Astrocyte (in vitro differentiated cells and primary cell): ENCODE measurements around the gene IQCE. TPM values are rescaled to one million over a fixed set of nuclear protein-coding genes. Genes with fewer than 3 reads are reported as not detected.

Experiments used
- DNase-seq: peaks from one replicate; pipeline ENCODE4 v3.0.0-alpha.2; 2010; ENCODE audit warnings: low read depth
- FAIRE-seq: peaks from 2 replicates; lab custom pipeline; 2011; peaks lifted over from hg19 to GRCh38; lab: Jason Lieb, UNC
- H2AFZ ChIP-seq: 2 replicates; pipeline ENCODE4 v1.6.0; 2012; ENCODE audit warnings: low read depth, low read length, inconsistent platforms
- H3K27ac ChIP-seq: 2 replicates; pipeline ENCODE4 v1.5.1; 2011; ENCODE audit warnings: low read depth, low read length, inconsistent platforms
- H3K27me3 ChIP-seq: 2 replicates; pipeline ENCODE4 v1.6.0; 2011; ENCODE audit warnings: low read length, inconsistent platforms; ENCODE audit not compliant: insufficient read depth
- H3K36me3 ChIP-seq: 2 replicates; pipeline ENCODE4 v1.5.1; 2011; ENCODE audit warnings: low read length, inconsistent platforms; ENCODE audit not compliant: insufficient read depth
- H3K4me1 ChIP-seq: 2 replicates; pipeline ENCODE4 v1.5.1; 2011; ENCODE audit warnings: low read length, inconsistent platforms; ENCODE audit not compliant: insufficient read depth
- H3K4me2 ChIP-seq: 2 replicates; pipeline ENCODE4 v1.6.0; 2012; ENCODE audit warnings: low read length, inconsistent platforms
- H3K4me3 ChIP-seq: 2 replicates; pipeline ENCODE4 v1.5.1; 2011; ENCODE audit warnings: low read depth, mild to moderate bottlenecking, low read length, inconsistent platforms; ENCODE audit not compliant: insufficient read depth
- H3K79me2 ChIP-seq: 2 replicates; pipeline ENCODE4 v1.6.0; 2012; ENCODE audit warnings: mild to moderate bottlenecking, low read length, inconsistent platforms; ENCODE audit not compliant: insufficient read depth
- H3K9ac ChIP-seq: 2 replicates; pipeline ENCODE4 v1.6.0; 2012; ENCODE audit warnings: mild to moderate bottlenecking, low read length, inconsistent platforms
- H3K9me3 ChIP-seq: 2 replicates; pipeline ENCODE4 v1.5.1; 2012; ENCODE audit warnings: low read depth, mild to moderate bottlenecking, low read length, inconsistent platforms; ENCODE audit not compliant: insufficient read depth
- H4K20me1 ChIP-seq: 2 replicates; pipeline ENCODE4 v1.6.0; 2012; ENCODE audit warnings: low read length, inconsistent platforms; ENCODE audit not compliant: insufficient read depth
- H3K27ac Mint-ChIP-seq: one replicate; pipeline ENCODE4 v1.8.0; 2021; ENCODE audit warnings: mild to moderate bottlenecking, mixed read lengths; ENCODE audit not compliant: unreplicated experiment
- H3K27me3 Mint-ChIP-seq: one replicate; pipeline ENCODE4 v1.8.0; 2021; ENCODE audit warnings: low read depth, mixed read lengths; ENCODE audit not compliant: unreplicated experiment
- H3K36me3 Mint-ChIP-seq: one replicate; pipeline ENCODE4 v1.8.0; 2021; ENCODE audit warnings: low read depth, mixed read lengths; ENCODE audit not compliant: unreplicated experiment
- H3K4me1 Mint-ChIP-seq: one replicate; pipeline ENCODE4 v1.8.0; 2021; ENCODE audit warnings: low read depth, mixed read lengths; ENCODE audit not compliant: unreplicated experiment
- H3K4me3 Mint-ChIP-seq: one replicate; pipeline ENCODE4 v1.8.0; 2021; ENCODE audit warnings: mild to moderate bottlenecking, moderate library complexity, mixed read lengths; ENCODE audit not compliant: unreplicated experiment
- H3K9me3 Mint-ChIP-seq: one replicate; pipeline ENCODE4 v1.8.0; 2021; ENCODE audit warnings: mild to moderate bottlenecking, mixed read lengths; ENCODE audit not compliant: unreplicated experiment
- EZH2 ChIP-seq: IDR thresholded peaks from 2 replicates; pipeline ENCODE4 v1.6.1; 2012; ENCODE audit warnings: mild to moderate bottlenecking, low read length, inconsistent platforms; ENCODE audit not compliant: insufficient read depth
- total RNA-seq: library from RNA; stranded (reverse); gene quantifications from 2 replicates; pipeline ENCODE4 v1.2.1, GENCODE V29; 2021
- TF ChIP-seq, protein P1 (sequence below): IDR thresholded peaks from 2 replicates; pipeline ENCODE4 v1.5.1; 2011; ENCODE audit warnings: low read depth, mild to moderate bottlenecking, inconsistent platforms, low read length, moderate library complexity; ENCODE audit not compliant: insufficient read depth

IQCE gene
- total RNA-seq, 1 donor from 2014 or later = 13.1 TPM

DNA sequence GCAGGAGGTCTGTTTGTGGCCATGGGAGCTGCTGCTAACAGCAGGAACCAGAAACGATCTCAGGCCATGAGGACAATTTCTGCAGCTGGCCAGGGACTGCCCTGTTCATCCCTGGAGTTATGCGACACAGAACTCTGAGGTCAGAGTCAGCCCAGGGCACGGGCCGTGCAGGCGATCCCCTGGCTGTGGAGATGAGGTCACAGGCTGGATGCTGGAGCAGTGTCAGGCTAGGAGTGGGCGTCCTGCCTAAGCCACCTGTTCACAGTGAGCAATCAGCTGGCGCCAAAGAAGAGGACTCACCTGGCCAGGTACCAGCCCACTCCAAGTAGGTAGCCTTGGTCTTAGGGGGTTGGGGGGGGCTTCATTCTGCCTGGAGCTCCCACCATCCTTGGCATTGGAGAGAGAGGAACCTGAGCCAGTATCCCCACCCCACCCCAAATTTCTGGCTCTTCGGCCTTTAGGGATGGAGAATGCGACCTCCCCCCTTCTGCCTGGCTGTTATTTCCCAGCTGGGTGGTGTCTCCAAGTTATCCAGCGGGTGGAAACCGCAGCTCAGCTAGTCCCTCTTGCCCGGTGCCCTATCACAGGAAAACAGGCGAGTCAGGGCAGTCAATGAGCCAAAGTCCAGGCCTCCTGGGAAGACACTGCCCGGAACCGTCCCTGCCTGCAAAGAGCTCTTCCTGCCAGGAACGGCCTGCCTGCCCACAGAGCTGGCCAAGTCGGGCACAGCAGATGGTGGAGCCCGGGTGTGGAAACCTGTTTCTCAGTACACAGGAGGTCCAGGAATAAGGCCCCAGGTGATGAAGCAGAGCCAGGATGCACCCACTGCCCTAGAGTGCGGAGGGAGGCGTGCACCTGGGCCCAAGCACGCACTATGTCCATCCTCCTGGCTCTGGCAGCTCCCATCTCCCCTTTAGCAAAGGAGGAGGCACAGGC, 71.2 kb downstream of the IQCE start:
- TF ChIP-seq, protein P1, sequence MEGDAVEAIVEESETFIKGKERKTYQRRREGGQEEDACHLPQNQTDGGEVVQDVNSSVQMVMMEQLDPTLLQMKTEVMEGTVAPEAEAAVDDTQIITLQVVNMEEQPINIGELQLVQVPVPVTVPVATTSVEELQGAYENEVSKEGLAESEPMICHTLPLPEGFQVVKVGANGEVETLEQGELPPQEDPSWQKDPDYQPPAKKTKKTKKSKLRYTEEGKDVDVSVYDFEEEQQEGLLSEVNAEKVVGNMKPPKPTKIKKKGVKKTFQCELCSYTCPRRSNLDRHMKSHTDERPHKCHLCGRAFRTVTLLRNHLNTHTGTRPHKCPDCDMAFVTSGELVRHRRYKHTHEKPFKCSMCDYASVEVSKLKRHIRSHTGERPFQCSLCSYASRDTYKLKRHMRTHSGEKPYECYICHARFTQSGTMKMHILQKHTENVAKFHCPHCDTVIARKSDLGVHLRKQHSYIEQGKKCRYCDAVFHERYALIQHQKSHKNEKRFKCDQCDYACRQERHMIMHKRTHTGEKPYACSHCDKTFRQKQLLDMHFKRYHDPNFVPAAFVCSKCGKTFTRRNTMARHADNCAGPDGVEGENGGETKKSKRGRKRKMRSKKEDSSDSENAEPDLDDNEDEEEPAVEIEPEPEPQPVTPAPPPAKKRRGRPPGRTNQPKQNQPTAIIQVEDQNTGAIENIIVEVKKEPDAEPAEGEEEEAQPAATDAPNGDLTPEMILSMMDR = no peak
- TF ChIP-seq EZH2 = no peak
- Mint-ChIP-seq H3K27ac (peak overlapping the region; percentile 66), H3K27me3 (no peaks in the 10 kb centered on the region), H3K9me3 (no peaks in the 10 kb centered on the region), H3K36me3 (no peaks in the 10 kb centered on the region), H3K4me1 (peaks cover 6% of the 10 kb centered on the region), H3K4me3 (no peak overlapping the region)
- H3K4me3 ChIP-seq = no peak overlapping the region
- H3K79me2 ChIP-seq = peaks cover 26% of the 10 kb centered on the region
- H3K27me3 ChIP-seq = no peaks in the 10 kb centered on the region
- DNase-seq (no peak), FAIRE-seq (no peak)
- no peak overlapping the region for H3K4me2 ChIP-seq
- no peaks in the 10 kb centered on the region for H3K9me3 ChIP-seq
- H3K36me3 ChIP-seq = no peaks in the 10 kb centered on the region
- no peak overlapping the region for H3K27ac ChIP-seq
- no peak overlapping the region for H2AFZ ChIP-seq
- H4K20me1 ChIP-seq = peaks cover 23% of the 10 kb centered on the region
- peaks cover 29% of the 10 kb centered on the region for H3K4me1 ChIP-seq
- no peak overlapping the region for H3K9ac ChIP-seq

DNA sequence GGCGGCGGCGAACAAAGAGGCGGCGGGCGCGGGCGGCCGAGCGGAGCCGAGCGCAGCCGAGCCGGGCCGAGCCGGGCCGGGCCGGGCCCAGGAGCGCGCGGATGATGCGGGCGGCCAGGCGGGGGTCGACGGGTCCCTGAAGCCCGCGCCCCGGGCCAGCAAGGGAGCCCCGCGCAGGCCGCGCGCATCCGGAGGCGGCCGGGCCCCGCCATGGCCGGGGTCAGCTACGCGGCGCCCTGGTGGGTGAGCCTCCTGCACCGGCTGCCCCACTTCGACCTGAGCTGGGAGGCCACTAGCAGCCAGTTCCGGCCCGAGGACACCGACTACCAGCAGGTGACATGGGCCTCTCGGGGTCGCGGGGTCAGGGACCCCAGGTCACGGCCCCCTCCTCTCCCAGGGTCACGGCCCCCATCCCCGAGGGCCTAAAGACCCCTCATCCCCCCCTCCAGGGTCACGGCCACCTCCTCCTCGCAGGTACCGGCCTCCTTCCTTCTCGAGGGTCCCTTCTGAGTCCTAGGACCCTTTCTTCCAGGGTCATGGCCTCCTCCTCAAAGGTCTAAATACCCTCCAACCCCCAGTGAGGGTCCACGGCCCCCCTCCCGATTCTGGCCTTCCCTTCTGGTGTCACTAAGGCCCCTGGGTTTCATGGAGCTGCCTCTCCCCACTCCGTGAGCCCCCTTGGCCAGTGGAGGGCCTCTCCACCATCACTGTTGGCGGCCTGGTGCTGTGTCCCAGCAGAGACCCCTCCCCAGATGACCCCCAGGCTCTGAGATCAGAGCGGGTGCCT, 73.4 kb downstream of the IQCE start, which contains the start of gene TTYH3:
TTYH3 (plus strand) TSS at position 41 of the 787 bp plus-strand sequence; CDS start at position 211, 170 bp downstream.
- H3K4me3 ChIP-seq = peak within 1 kb of the TSS; percentile 74
- H3K4me1 ChIP-seq = peaks cover 34% of the 10 kb centered on the region
- peaks cover 44% of the 10 kb centered on the region for H4K20me1 ChIP-seq
- peak within 1 kb of the TSS; percentile 94 for H3K4me3 Mint-ChIP-seq
- no peaks in the 10 kb centered on the region for H3K9me3 Mint-ChIP-seq
- no peak for TF ChIP-seq EZH2
- TF ChIP-seq, protein P1 = no peak
- no peaks in the 10 kb centered on the region for H3K36me3 ChIP-seq
- H3K27me3 ChIP-seq = no peaks in the 10 kb centered on the region
- no peak for DNase-seq
- H3K9ac ChIP-seq = peak within 1 kb of the TSS; percentile 90
- H3K9me3 ChIP-seq = peaks cover 3% of the 10 kb centered on the region
- no peak for FAIRE-seq
- peak within 1 kb of the TSS; percentile 93 for H3K27ac ChIP-seq
- H3K27ac Mint-ChIP-seq = peak within 1 kb of the TSS; percentile 80
- H3K27me3 Mint-ChIP-seq = no peaks in the 10 kb centered on the region
- peaks cover 13% of the 10 kb centered on the region for H3K4me1 Mint-ChIP-seq
- H3K79me2 ChIP-seq = peaks cover 47% of the 10 kb centered on the region
- H2AFZ ChIP-seq = peak within 1 kb of the TSS; percentile 79
- peak within 1 kb of the TSS; percentile 88 for H3K4me2 ChIP-seq
- peaks cover 4% of the 10 kb centered on the region for H3K36me3 Mint-ChIP-seq
